ENCODE measurements around the gene MNAT1.
A peak's percentile ranks its signal among the peaks of the same experiment; 100 is the strongest.
"Not testable (repeated sequence)": the region's sequence is repeated elsewhere in the genome, so short reads cannot be mapped to it uniquely, and the experiment has no call there.

The MNAT1 gene

DNA sequence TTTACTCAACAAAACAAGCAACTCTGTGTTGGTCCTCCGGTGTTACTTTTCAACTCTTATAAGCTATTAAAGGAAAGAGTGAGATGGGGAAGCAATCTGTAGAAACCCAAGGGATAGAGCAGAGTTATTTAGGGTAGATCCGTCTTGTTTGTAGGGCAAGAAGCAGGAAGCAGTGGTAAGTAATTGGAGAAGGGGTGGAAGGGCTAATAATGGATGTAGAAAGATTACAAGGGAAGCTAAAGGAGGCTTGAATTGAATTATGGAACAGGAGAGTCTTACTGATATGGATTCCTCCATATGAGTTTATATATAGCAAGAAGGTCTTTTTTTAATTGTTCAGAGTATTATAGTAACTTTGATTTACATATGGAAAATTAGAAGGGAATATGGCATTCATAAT is 72.7 kb downstream of the MNAT1 start:
- no peak for FAIRE-seq

DNA sequence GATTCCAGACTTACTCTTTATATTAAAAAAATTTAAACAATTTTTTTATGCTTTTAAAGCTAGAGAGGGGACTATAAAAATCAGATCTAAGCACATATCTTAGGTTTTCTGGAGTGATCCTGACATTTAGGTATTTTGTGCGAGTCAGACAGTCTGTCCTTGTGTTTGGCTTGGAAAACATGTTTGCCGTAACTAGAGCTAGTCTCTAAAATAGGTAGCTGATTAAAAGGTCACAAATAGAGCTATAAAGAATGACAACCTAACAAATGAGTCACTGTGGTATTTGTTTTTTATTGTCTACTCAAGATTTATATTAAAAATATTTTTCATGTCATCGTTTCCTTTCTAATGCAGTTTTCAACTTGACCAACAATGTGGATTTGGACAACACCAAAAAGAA is 73.4 kb downstream of the MNAT1 start:
- FAIRE-seq: no peak

DNA sequence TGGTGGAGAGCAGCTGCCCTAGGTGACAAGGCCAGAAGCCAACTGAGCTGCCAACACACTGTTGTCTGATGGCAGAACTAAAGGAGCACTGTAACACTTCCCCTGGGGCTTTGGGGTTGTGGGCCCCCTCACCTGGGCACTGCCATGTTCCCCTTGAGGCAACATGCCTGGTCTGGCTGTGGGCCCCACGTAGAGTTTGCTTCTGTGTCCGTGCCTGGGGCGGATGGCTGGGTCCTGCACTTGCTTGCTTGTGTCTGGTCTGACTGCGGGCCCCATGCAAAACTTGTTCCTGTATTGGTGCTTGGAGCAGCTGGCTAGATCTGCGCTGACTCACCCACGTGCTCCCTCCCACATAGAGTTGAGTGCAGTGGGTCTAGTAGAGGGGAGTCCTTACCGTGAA is 78.4 kb downstream of the MNAT1 start:
- FAIRE-seq: no peak

DNA sequence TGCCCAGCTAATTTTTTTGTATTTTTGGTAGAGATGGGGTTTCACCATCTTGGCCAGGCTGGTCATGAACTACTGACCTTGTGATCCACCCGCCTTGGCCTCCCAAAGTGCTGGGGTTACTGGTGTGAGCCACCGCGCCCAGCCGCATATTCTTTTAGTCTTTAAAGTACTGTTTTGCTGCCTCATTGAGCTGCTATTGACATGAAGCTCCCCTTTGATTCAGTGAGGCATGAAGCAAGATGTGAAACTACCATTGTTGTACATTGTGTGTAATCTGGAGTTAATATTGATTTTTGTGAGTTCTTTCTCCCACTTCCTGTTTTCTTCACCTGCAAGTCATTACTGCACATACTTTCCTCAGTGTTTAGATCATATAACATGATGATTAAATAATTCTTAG is 80.8 kb downstream of the MNAT1 start:
- no peak for FAIRE-seq

DNA sequence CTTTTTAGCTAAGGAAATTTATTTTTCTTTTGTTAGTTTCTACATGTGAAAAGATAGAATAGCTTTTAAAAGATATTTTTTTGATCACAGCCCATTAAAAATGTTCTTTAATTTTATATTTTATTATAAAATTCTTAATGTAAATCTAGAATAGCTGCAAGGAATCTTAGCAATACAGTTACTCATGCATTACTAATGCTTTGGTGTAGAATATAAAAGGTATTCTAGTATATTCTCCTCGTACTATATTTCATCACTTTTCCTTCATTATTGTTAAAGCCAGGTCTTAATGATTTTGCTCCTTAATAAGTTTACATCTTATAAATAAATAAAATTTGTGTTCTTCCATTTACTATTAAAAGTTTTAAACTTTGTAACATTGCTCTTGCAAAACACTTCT is 82.6 kb downstream of the MNAT1 start:
- peak; percentile 76 for FAIRE-seq

DNA sequence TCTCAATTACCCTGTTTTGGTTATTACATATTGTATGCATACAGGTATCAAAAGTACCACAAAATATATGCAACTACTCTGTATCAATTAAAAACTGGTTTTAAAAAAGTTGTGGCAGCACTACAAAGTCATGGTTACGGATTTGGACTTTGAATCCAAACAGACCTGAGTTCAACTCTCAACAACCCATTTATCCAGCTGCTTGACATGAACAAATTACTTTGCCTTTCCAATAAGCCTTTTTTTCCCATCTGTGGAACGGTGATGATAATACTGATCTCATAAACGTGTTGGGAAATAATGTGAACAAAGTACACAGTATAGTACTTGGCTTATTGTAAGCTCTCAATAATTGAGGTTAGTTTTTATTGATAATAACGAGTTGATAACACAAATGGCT is 85.0 kb downstream of the MNAT1 start:
- peak; percentile 83 for FAIRE-seq

DNA sequence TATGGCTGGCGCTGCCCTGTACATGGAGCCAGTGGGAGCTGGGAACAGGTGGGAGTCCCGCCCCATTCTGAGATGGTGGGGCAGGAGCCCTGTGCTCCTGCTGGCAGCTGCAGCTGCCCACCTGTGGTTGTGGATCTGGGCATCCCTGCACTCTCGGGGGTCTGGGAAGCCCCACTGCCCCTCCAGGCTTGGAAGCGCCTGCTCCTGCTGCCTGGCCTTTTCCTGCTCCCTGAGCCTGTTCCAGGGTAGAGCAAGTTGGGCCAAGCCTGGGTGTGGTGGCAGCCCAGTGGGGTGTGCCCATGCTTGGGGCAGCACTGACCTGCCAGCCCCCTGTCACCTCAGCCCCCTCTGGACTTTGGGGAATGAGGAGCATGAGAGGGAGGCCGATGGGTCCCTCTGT is 104.0 kb downstream of the MNAT1 start:
- no peak for FAIRE-seq

DNA sequence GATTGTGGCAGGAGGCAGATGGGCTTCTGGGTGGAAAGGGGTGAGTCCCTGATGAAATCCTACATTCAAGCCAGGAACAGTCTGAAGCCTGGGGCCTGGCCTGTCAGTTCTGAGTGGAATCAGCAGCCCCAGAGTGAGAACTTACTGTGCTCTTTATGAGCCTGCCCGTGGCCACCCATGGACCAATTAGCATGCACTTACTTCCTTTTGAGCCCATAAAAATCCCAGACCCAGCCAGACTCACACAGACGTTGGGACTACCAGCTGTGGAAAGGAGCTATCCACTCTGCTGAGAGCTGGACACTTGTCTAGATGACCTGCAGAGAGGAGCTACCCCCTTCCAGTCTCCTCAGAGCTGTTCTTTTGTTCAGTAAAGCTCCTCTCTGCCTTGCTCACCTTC is 104.5 kb downstream of the MNAT1 start:
- FAIRE-seq: no peak

DNA sequence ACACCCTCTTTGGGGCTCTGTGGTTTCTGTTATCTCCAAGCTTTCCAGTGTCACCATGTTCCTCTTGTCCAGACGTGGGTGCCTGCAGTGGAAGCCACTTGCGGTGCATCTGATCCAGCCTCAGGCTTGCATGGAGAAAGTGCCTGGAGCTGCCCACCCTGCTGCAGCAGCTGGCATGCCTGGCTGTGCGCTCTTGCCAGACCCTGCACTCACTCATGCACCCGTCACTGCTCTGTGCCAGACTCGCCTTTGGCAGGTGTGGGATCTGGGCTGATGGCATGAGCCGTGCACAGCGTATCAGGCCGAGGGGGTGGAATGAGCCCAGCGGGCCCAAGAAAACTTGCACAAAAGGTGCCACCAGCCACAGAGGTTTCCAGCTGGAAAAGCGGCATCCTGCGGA is 105.1 kb downstream of the MNAT1 start:
- no peak for FAIRE-seq

DNA sequence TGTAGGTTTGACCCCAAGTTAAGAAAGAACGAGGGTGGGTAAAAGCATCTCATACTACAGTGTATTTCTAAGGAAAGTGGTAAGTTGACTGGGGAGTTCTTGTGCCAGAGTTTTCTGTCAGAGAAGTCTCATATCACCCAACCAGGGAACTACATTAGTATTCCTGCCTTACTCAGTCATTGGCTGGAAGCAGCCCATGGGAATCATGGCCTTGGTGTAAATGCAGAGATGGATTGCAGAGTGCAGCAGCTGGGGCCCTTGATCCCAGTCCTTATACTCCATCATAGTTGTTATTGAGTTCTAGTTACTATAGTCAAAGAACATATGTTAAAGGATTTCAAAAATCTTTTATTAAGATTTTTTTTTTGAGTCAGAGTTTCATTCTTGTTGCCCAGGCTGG is 105.8 kb downstream of the MNAT1 start:
- no peak for FAIRE-seq

DNA sequence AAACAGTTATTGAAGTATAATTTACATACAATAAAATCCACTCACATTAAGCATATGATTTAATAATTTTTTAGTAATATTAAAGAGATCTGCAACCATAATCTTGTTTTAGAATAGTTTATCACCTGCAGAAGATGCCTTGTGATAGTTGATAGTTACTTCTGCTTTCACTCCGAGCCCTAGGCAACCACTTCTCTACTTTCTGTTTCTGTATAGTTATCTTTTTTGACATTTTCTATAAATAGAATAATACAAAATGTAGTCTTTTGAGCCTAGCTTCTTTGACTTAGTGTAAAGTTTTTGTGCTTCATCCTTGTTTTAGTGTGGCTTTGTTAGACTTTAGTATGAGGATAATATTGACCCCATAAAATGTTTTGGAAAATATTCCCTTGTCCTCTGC is 111.0 kb downstream of the MNAT1 start:
- peak; percentile 5 for FAIRE-seq

DNA sequence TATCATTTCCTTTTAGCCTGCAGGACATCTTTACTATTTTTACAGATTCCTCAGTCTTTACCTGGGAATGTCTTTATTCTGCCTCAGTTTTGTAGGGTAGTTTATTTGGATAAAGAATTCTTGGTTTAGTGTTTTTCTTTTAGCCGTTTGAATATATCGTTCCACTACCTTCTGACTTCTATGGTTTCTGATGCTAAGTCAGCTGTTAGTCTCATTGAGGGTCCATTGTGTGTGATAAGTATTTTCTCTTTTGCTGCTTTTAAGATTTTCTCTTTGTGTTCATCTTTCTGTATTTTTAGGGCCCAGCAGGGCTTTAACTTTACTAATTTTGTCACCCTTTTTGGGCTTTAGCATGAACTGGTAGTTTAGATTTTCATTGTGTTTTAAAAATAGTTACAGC is 113.5 kb downstream of the MNAT1 start:
- no peak for FAIRE-seq

DNA sequence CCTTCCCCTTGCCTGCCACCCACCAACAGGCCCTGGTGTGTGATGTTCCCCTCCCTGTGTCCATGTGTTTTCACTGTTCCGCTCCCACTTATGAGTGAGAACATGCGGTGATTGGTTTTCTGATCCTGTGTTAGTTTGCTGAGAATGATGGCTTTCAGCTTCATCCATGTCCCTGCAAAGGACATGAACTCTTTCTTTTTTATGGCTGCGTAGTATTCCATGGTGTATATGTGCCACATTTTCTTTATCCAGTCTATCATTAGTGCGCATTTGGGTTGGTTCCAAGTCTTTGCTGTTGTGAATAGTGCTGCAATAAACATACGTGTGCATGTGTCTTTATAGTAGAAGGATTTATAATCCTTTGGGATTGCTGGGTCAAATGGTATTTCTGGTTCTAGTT is 117.1 kb downstream of the MNAT1 start:
- FAIRE-seq: not testable (repeated sequence)

DNA sequence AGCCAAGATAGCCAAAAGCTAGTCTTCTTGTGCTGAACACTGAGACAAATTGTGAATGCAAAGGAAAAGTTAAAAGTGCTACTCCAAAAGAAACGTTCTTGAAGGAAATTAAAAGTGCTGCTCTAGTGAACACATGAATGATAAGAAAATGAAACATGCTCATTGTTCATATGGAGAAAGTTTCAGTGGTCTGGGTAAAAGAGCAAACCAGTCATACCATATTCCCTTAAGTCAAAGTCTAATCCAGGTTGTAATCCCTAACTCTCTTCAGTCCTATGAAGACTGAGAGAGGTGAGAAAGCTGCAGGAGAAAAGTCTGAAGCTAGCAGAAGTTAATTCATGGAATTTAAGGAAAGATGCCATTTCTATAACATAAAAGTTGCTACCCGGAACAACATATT is 121.5 kb downstream of the MNAT1 start:
- no peak for FAIRE-seq

DNA sequence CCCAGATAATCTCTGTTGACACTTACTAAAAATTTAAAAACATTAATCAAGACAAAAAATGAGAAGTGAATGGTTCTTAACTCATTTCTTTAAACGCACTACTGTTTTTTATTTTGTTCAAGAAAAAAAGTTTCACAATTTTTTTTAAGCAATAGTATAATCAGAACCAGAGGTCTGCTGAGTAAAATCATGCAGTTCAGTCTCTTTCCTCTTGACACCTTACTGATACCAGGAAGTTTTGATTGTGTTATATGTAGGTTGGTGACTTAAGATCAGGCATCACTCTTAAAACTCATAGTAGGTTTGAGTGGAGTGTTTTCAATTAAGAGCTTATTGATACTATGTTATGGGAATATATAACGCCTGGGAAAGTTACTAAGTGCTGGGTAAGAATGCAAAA is 125.0 kb downstream of the MNAT1 start:
- no peak for FAIRE-seq

DNA sequence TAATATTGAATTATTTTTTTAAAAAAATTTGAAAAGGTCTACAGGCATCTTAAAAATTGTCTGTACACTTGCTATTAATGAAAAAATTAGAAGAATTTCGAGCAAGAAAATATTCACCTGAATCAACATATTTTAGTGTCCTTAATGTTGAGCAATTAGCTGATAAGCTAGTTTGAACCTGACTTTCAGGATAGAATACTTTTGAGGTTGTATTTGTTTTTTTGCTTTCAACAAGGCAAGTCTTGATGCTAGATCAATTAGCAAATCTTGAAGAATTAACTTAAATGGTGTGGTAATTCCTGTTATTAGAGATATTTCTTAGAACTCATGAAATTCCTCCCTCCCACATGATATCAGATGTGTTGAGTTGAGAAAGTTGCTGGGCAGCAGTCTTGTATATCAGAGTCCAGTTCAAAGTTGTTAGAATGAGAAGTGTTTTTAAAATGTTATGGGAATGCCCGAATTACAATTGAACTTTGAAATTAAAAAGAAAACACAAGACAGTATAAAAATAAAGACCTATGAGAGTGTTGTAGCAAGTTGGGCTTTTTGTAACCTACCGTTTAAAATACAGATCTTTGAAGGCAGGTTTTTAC is 127.1 kb downstream of the MNAT1 start:
- peak; percentile 13 for FAIRE-seq

DNA sequence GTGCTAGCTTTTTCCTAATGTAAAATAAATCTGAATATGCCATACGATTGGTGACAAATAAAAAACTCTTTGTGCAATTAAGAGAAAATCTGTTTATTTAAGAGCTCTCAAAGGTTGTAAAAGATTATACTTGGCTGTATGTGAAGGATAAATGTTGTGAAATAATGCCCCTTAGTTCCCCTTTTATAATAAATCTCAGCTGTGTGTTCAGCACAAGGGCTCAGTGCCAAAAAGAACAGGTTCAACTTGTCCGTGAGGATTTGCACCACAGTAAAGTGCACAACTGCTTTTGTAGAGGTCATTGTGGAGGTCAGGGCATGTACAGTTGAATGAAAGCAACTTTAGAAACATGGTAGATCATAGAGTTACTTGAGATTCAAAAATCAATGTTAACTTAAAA is 127.7 kb downstream of the MNAT1 start:
- FAIRE-seq: no peak

DNA sequence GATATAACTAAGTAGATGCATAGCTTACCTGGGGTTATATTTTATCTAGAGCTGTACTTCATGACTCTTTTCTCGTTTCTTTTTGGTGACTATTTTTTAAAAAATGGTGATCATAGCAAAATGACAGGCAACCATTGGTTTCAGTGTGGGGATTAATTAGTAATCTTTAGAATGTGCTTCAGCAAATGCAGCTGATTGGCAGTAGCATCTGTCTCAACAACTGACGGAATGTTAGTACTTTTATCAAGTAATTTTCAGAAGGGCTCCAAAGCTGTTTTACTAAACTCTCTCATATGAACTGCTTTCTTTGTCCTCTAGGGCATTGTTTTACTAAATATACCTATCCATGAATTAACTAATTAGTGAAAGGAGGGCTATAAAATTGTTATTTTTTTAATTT is 128.7 kb downstream of the MNAT1 start:
- FAIRE-seq: no peak

DNA sequence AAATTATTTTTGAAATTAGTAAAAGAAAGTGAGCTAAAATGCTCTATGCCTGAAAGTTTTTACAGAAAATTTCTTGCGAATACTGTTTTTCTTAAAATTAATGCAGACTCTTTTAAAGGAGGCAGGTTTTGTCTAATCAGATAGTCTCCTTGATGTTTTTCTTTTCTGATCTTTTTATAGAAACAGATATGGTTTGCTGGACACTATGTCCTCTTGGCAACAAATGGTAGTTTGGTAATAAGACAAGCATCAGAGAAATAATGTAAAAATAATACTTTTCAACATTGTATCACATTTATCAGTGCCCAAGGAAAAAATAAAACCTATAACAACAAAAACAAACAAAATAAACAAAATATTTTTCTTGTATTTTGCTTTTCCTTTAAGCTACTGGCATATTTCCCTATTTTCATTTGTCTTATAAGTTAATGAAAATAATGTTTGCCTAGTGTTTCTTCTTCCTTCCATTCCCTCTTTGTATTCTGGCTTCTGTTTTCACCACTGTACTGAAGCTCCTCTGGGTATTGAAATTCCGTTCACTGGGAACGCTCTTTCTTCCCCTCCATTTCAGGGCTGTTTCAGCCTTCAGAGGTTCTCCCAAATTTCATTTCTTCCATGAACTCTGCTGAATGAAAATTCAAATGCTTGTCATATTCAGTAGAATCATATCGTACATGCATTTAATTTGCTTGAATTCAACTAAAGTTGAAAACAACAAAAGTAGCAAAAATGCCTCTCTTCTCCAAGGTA is 131.0 kb downstream of the MNAT1 start:
- peak; percentile 5 for FAIRE-seq

DNA sequence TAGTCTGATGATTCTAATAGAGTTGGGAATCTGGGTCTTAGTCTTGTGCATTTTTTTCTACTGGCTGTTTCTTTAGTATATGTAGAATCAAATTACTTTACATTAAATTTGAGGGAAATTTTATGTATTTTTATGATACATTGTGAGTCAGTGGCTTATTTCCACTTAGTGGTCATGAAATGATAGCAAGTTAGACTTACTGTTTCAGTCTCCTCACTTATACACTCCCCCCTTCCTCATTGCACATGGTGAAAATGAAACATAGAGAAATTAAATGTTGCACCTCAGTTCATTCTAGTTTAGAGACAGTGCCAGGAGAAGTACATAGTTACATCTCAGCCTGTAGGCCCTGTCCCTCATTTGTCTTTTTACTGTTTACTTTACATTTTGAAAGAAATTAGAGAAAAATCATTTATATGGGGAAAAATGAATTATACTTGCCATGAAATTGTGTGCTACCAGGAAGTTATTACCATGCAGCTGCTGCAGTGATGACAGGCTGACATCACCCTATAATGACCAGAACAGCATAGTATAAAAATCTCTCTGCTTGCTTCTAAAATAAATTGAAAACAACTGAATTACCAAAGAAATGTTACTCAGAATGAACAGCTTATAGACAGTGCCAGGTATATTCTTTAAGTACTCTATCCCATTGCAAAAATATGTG is 133.1 kb downstream of the MNAT1 start:
- no peak for FAIRE-seq

DNA sequence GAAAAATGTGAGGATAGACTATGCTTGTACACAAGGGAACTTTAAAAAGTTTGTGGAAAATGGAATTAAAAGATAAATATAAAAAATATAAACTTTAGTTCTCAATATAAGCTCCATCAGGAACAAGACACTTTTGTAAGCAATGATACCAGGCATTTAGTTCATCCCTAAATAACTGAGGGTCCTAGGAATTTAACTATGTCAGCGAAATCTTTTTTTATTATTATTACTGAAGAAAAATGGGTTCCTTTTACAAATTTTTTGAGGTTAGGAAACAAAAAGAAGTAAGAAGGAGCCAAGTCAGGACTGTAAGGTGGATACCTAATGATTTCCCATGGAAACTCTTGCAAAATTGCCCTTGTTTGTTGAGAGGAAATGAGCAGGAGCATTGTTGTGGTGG is 143.6 kb downstream of the MNAT1 start:
- peak; percentile 87 for FAIRE-seq

DNA sequence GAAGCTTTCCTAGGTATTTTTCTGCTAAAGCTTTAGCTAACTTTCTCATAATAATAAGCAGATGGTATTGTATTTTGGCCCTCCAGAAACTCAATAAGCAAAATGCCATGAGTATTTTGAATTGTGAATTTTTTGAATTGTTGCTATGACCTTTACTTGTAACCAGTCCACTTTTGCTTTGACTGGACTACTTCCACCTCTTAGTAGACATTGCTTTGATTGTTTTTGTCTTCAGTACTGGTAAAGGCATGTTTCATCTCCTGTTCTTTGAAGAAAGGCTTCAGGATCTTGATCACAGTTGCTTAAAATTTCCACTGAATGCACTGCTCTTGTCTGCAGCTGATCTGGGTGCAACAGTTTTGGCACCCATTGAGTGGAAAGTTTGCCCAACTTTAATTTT is 144.0 kb downstream of the MNAT1 start:
- FAIRE-seq: no peak

DNA sequence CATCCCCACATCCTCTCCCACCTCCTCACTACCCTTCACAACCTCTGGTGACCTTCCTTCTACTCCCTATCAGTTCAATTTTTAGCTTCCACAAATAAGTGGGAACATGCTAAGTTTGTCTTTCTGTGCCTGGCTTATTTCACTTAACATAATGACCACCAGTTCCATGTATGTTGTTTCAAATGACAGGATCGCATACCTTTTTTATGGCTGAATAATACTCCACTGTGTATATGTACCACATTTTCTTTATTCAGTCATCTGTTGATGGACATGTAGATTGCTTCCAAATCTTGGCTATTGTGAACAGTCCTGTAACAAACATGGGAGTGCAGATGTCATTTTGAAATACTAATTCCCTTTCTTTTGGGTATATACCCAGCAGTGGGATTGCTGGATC is 147.7 kb downstream of the MNAT1 start:
- FAIRE-seq: no peak

DNA sequence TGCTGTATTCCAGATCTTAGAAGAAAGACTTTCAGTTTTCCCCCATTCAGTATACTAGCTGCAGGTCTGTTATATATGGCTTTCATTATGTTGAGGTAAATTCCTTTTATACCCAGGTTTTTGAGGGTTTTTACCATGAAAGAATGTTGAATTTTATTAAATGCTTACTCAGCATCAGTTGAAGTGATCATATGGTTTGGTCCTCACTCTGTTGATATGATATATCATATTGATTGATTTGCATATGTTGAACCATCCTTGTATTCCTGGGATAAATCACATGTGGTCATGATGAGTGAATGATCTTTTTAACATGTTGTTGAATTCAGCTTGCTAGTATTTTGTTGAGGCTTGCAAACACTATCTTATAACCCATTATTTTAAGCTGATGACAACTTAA is 149.6 kb downstream of the MNAT1 start:
- FAIRE-seq: no peak

DNA sequence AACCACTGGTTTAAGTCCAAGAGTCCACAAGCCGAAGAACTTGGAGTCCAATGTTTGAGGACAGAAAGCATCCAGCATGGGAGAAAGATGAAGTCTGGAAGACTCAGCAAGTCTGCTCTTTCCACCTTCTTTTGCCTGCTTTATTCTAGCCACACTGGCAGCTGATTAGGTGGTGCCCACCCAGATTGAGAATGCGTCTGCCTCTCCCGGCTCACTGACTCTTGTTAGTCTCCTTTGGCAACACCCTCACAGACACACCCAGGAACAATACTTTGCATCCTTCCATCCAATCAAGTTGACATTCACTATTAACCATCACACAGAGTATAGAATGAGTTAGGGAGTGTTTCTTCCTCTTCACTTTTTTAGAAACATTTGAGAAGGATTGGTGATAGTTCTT is 156.1 kb downstream of the MNAT1 start:
- not testable (repeated sequence) for FAIRE-seq
